ENCODE data around the gene C2orf92.
"Not testable (repeated sequence)": the region's sequence is repeated elsewhere in the genome, so short reads cannot be mapped to it uniquely, and the experiment has no call there.

C2orf92 gene

GRCh38 chr2:97693476-97693875, 24.0 kb downstream of the C2orf92 start:
- no peak for DNase-seq (ENCODE audit: low read depth in 2 of 2)

DNA sequence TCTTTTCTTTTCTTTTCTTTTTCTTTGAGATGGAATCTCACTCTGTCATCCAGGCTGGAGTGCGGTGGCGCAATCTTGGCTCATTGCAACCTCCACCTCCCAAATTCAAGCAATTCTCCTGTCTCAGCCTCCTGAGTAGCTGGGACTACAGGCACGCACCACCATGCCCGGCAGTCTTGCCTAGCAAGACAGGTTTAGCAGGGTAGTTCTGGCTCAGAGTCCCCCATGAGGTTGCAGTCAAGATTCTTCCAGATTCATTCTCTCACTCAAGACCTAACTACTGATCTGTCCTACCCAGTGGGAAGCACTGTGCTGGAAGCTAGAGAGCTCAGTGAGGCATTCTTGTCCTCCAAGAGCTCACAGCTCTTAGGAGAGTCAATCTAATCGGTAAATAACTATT, 26.2 kb downstream of the C2orf92 start:
- no peak for DNase-seq (ENCODE audit: low read depth in 2 of 2)

DNA sequence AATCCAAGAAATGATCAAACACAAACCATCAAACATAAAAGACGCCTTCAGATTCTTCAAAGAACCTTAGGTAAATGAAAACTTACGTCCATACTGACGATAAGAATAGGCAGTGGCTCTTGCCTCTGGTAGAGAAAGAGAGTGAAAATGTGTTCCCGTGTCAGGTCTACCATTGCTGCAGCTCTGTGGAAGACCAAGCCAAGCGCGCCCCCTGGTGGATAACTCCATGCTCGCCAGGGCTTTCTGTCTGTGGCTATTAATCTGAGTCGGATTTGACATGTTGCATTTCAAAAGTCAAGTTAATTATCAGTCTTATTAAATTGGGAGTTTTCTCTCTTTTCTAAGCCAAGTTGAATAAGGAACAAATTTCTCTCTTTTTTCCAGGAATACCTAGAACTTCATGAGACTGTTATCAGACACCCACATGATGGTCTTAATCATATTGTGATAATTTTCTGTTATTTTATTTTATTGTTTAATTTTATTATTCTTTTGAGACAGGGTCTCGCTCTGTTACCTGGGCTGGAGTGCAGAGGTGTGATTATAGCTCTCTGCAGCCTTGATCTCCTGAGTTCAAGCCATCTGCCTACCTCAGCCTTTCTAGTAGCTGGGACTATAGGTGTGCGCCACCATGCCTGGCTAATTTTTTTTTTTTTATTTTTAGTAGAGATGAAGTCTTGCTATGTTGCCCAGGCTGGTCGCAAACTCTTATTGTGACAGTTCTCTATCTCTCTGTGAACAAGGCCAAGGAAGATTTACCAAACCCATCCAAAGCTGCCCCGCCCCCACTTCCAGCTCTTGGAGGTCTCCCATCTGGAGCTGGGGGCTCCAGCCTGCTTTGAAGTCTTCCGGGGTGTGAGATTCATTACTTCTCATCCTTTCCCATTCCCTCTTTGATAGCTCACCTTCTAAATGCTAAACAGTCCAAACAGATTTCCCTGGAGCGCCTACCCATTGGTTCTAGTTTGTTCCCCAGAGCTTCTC, 28.0 kb downstream of the C2orf92 start:
- peak; percentile 84 to 95 for DNase-seq (ENCODE audit: low read depth in 2 of 2)

DNA sequence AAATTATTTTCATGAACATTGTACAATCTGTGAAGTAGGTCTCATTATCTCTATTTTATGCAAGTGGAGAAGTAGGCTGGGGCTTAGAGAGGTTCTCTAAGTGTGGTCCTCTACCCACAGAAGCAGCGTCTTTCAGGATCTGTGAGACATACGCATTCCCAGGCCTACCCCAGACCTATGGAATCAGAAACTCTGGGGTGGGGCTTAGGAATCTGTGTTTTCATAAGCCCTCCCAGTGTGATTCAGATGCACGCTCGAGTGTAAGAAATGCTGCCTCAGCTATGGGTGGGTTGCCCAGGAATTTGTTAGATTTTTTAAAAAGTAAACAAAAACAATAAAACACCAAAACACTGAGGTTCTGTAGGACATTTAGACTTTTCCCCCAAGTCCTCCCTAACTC, 29.0 kb downstream of the C2orf92 start:
- no peak for DNase-seq (ENCODE audit: low read depth in 2 of 2)

DNA sequence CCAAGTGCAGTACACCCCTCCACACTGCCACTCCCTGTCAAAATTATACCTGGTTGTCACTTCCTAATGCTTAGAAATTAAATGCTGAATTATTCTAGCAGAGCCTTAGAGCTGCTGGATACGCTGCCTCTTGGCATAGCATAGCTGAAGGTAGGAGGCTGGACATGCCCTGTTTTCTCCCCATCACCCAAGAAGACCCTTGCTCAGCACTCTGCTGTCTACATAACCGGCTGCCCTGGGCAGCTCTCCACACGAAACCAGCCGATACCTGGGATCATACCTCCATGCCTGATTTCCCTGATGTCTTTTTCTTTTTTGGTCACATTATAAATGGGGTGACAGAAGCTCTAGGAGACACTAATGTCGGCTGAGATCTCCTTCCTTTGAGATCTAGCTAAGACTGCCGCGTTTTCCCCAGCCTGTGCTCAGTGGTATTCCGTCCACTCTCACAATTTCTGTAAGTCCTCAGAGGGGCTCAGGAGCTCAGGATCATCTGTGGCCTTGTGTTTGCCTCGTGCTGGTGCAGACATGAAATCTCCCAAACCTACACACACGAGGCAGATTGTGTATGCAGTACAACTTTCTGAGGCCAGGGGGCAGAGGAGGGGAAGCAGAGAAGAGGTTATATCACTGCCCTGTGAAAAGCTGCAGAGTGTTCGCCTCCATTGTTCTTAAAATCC, 30.4 kb downstream of the C2orf92 start:
- peak; percentile 25 to 44 for DNase-seq (ENCODE audit: low read depth in 2 of 2)

DNA sequence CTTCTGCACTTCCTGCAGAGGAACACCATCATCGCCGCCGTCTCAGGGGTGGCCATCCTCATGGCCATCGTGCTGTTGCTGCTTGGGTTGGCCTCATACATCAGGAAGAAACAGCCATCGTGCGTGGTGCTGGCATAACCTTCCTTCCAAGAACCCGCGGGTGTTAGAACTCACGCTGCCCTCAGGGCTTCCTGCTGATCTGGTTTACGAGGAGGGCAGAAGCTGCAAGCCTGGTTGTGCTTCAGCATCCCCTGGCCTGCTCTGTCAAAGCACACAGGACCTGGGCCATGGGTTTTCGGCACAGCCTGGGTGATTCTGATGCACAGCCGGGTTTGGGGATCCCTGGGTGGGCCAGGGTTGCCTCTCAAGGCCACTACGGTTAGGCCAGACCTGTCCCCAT, 31.7 kb downstream of the C2orf92 start:
- DNase-seq (ENCODE audit: low read depth in 2 of 2), result no peak

GRCh38 chr2:97701851-97702465, 32.4 kb downstream of the C2orf92 start:
- no peak for DNase-seq (ENCODE audit: low read depth in 2 of 2)

DNA sequence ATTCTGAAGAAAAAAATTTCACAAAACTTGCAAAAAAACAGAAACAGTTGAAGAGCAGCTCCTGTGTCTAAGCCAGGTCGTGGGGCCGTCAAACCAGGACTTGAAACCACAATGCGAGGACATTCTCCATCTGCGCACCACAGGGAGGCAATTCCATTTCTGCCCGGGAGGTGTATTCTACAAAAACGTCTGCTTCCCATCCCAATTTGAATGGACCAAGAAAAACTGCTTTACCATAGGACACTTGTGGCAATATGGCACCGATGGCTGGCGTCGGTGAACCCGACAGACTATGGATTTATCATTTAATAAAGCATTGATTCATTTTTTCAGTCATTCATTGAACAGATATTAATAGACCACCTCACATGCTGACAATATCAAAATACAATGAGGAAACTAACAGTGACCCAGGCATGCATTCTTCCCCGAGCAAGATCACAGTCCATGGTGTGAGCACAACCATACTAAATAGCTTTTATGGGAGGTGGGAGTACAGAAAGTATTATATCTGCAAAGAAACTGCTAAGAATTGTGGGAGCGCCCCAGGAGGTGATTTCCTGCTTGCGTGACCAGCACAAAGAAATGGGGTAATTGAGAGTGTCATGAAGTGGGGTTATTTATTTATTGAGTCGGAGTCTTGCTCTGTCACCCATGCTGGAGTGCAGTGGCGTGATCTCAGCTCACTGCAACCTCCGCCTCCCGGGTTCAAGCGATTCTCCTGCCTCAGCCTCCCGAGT, 33.4 kb downstream of the C2orf92 start:
- no peak for DNase-seq (ENCODE audit: low read depth in 2 of 2)

DNA sequence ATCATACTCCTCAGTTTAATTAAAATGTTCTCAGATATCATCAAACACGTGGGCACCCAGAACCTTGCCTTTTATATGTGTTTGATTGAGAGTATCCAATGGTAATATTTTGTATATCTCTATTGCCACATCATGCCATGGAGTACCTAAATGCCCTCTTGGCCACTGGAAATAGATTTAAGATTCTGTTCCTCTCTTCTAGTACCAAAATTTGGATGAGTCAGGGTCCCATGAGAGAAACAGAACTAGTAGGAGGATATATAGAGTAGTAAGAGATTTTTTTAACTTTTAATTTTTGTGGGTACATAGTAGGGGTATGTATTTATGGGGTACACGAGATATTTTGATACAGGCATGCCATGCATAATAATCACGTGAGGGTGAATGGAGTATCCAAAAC, 34.2 kb downstream of the C2orf92 start:
- DNase-seq (ENCODE audit: low read depth in 2 of 2), result no peak

DNA sequence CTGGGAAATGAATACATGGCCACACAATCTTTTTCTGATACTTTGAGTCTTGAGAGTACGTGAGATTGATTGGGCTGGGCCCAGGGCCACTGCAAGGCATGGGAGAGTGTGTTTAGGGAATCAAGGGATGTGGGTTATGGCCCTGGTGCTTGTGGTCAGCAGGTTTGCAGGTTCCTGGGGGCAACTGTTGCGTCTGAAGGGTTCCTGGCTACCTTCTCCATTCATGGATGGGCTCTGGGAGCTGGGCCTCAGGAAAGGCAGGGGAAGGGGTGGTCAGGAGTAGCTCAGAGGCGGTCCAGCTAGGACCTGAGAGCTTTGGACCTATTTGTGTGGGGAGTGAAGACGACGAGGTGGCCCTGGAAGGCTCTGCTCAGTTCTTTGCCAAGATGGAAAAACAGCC, 35.5 kb downstream of the C2orf92 start:
- no peak for DNase-seq (ENCODE audit: low read depth in 2 of 2)

DNA sequence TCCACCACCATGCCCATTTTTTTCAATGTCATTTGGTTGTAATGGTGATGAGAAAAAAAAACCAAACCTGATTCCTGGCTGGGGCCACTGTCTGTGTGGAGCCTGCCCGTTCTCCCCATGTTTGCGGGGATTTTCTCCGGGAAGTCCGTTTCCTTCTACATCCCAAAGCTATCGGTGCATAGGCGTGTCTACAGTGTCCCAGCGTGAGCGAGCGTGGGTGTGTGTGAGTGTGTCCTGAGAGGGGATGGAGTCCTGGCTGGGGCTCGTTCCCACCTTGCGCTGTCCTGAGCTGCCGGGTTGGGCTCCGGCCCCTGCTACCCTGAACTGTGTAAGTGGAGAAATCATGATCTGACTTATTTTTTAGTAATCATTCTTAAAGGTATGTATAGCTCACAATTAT, 36.6 kb downstream of the C2orf92 start:
- no peak for DNase-seq (ENCODE audit: low read depth in 2 of 2)

DNA sequence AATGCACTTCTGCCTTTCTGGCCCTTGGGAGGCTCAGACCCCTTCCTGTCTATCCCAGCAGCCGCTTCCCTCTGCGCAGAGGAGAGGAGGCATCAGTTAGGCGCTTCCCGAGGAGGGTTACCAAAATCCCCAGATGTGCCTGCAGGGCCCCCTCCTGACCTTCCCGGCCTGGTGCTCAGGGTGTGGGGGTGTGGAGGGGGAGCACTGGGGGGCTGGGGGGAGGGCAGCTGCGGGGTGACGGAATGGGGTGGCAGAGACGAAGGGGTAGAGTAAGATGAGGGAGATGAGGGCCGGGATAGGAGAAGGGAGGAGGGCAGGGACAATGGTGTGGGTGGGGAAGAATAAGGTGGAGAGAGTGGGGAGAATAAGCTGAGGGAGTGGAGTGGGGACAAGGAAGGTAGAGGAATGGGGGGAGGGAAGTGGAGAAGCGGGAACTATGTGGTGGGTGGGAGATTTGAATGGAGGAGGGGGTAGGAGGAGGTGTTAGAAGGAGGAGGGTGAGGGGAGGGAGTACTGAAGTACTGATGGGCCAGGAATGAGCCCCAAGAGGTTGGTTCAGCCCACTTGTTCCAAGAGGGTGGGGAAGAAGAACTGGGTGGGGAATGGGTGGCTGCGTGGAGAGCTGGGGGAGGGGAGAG, 37.3 kb downstream of the C2orf92 start:
- no peak for DNase-seq (ENCODE audit: low read depth in 2 of 2)

DNA sequence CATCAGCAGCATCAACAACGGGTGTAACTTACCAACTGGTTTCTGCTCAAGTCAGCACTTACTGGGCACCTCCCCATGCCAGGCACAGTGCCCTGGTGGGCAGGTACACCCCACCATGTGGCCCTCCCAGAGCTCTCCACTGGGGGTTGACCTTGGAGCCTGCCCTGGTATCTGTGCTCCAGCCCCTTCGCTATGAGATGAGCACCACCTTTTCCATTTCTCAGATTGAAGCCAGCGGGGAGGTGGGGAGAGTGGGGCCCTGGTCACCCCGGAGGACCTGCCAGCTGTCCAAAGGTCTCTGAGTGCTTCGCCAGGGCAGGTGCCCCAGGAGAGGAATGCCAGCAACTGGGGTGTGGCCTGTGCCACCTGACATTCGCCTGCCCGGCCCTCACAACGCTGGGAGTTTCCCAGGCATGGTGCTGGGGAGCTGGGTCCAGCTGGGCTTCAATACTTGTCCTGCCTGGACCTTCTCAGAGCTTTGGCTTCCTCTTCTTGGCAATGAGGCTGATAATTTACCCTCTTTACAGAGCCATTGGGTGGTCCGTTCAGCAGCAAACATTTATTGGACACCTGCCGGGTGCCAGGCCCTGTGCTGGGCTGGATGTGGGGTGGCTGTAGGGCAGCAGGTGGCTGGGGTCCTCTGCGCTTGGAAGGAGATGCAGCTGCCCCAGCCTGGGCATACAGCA, 38.0 kb downstream of the C2orf92 start:
- DNase-seq (ENCODE audit: low read depth in 2 of 2), result no peak

DNA sequence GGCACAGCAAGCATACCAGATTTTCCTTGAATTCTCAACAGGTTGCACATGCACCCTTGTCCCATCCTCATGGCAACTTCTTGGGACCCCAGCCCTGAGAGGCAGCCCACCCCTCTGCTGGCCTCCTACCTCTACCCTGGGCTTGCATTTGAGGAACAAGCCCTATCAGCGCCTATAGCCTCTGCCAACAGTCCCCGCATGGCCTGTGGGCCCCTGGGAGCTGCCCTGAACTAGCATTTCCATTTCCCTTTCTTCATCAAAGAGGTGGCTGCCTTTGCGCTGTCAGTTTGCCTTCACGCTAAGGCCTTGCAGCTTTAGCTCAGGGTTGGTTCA, 38.5 kb downstream of the C2orf92 start:
- no peak for DNase-seq (ENCODE audit: low read depth in 2 of 2)

DNA sequence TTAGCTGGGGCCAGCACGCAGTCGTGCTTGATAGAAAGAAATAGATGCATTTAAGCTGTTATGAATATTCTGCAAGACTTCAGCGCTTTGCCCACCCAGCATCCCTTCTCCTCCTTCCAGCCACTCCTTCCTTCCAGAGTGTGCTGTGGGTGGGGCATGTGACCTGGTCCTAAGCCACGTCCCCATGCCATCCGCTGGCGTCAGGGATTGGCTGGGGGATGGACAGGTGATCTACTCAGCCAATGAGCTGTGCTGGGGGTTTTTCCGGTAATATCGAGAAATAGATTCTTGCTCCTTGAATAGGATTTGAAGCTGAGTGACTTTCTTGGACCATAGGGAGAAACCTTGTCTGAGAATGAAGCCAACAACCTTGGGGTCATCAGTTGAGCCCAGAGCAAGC, 39.1 kb downstream of the C2orf92 start:
- DNase-seq (ENCODE audit: low read depth in 2 of 2), result no peak

DNA sequence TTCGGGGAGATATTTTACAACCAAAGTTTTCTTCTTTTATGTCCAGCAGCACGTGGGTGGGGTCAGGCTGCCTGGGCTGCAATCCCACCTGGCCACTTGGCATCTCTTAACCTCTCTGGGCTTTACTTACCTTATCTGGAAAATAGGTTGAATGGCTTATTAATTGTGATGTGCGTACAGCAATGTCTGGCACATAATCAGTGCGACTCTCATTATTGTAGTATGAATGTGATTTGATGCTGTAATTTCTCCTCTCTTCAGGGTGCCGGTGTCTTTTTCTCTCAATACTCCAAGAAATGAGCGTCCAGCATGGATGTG, 41.8 kb downstream of the C2orf92 start:
- DNase-seq (ENCODE audit: low read depth in 2 of 2), result no peak

- not testable (repeated sequence) for DNase-seq (ENCODE audit: low read depth in 2 of 2)
Measured at GRCh38 chr2:97712175-97712574, 42.7 kb downstream of the C2orf92 start.

DNA sequence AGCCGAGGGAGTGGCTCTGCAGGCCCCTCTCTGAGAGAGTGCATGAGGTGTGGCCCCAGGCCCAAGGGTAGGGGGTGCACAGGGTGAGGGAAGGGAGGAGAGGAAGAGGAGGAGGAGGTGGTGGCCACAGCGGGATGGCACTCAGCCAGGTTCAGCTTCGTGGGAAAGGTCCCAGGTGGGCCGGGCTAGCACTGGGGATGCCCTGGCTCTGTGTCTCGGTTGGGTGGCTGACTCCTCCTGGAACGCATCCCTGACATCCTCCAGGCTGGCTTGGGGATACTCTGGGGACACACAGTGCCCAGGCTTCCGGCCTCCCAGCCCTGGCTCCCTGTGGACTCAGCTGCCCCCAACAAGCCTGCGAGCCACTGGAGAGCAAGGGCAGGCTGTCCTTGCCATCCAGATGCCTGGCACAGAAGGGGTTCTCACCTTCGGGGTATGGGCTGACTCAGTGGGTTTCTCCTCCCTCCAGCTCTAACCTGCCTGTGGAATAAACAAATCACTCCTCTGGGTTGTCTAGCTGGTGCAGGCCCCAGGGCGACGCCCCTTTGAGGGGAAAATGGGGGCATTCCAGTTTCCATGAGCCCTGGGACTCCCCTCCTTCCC, 43.3 kb downstream of the C2orf92 start:
- DNase-seq (ENCODE audit: low read depth in 2 of 2), result peak in 1 of 2 donors; percentile 38

DNA sequence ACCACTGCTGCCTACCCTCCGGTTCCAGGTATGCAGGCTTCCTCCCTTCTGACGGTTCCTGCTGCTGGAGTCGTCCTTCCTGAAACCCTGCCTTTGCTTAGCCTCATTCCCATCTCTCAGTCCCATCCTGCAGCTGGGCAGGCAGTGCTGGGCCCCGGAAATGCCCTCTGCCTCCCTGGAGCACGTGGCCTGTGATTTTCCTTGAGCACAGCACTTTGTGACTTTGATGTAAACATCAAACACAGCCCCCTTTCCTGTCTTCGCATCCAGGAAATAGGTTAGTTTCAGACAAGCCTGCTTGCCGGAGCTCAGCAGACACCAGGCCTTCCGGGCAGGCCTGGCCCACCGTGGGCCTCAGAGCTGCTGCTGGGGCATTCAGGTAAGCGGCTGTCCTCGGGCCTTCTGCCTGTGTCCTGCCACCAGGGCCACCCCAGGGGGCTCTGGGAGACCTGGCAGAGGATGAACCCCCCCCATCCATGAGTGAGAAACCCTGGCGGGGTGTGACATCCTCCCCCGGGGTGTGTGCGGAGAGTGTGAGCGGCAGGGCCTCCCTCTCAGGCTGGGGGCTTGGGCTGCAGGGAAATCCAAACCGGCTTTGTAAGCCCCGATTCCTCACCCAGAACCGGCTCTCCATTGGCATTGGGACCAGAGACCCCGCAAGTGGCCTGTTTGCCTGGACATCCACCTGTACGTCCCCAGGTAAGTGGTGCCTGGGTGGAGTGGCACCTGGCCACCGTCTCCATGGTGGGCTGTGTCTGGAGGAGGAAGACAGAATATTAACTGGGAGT, 44.0 kb downstream of the C2orf92 start, which contains the start of gene ZAP70:
Gene ZAP70, plus strand, starts transcription at position 281 of the 788 bp plus-strand sequence. CDS start 10,461 bp downstream, outside the sequence.
- peak in 1 of 2 donors; percentile 41 for DNase-seq (ENCODE audit: low read depth in 2 of 2)
